ENCODE data around the gene VSIG1. TPM values are rescaled to one million over a fixed set of nuclear protein-coding genes. Genes with fewer than 3 reads are reported as not detected.

Gene VSIG1
- total RNA-seq (2014; rRNA removed; shearing (Covaris generic)) = not detected in 2 replicates

DNA sequence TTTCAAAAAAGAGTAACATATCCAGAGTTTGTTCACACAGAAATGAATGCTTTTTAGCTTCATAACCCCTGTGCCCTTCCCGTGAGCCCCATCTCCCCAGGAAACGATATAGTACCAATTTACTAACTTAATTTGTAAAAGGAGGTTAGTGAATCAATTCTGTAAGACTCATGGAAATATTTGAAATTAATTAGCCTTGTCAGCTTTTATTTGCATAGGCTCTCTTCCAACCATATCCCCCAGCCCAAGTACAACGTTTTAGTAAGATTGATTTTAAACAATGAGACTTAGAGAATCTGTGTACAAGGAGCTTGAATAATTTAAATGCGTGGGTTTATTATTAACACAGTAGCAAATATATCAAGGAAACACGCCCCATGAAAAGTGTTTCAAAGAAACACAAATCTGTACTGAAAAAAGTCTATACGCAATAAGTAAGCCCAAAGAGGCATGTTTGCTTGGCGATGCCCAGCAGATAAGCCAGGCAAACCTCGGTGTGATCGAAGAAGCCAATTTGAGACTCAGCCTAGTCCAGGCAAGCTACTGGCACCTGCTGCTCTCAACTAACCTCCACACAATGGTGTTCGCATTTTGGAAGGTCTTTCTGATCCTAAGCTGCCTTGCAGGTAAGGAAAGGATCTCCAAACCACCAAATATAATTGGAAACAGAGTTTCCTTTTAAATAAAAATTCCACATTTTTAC, at the start of gene VSIG1:
VSIG1 (plus strand) TSS at position 512 of the 703 bp plus-strand sequence; CDS start at position 578, 66 bp downstream.
- no peak for DNase-seq (ENCODE audit: low spot score)

DNA sequence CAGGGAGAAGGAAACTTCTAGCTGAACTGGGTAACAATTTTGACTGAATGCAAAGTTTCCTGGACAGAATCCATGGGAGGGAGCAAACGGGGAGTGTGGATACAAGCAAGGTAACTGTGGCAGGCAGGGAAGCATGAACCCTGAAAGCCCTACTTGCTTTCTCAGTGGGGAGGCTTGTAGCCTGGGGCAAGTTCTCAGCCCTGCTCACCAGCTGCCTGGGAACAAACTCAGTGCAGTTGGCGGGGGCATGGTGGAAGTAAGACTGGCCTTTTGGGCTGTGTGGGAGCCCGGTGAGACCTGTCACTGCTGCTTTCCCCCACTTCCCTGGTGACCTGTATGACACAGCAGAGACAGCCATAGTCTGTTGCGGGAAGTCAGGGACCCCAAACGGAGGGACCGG, 48.7 kb upstream of the VSIG1 start:
- no peak for DNase-seq (ENCODE audit: low spot score)

DNA sequence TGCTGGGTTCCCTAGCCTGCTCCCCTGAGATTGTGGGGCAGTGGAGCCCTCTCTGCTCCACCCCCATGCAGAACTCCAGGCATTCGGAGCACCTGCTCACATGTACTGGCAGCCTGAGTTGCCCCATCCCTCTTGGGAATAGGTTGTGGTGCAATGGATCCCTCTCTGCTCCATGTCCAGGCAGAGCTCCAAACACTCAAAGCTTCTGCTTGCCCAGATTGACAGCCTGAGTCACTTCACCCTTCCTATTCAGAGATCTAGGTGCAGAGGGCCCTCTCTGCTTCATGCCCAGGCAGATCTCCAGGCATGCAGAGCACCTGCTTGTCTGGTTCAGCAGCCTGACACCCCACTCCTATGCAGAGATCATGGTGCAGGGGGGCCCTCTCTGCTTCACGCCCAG, 44.1 kb upstream of the VSIG1 start:
- DNase-seq (ENCODE audit: low spot score) = no peak

GRCh38 chrX:108001218-108001814, 43.5 kb upstream of the VSIG1 start:
- peak; percentile 25 for DNase-seq (ENCODE audit: low spot score)

DNA sequence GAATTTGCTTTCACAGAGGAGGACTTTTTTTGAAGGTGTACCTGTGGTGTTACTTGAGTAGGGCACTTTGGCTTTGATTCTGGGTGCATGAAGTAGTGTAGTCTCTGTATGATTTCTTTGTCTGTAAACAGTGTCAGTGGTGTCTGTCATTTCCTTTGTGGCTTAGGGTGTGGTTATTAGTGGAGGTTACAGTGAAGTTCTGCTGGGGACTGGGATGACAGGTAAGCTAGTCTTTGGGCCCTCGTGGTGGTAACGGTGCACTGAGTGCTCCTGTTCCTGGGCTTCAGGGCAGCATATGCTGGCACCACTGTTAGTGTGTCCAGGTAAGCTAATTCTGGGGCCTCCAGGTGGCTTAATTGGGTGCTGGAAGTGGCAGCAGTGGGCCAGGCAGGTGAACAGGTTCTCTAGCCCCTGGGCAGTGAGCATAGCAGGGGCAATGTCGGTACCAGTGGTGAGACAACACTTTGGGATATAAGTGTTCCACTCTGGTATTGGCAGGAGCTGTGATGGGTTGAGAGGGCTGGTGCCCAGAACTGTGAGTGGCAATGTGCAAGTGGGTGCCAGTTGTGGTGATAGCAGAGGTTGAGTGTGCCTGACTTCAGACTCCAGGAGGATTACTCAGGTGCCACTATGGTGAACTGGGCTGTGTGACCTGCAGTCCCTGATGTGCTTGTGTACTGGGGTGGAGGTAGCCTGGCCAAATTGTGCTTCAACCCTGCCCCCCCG, 26.0 kb upstream of the VSIG1 start:
- DNase-seq (ENCODE audit: low spot score) = no peak

DNA sequence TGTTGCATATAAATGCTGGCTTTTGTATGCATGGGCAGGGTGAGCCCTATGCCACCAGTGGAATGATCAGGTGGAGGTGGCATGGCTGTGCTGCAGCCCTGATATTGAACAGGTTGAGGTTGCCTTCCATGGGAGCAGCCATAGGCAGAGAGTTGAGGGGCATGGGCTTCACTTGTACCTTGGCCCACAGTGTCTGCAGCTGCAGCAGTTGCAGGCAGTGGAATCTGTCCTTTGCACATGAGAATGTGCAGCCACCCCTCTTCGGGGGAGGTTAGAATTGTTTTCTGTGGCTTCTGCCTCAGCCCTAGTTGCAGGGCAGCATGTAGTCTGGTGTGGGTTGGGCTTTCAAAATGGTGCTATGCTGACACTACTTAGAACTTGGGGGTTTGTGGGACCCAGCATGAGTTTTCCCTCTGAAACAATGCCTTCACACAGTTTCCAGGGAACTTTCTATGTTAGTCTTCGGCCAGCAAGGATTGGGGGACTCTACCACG, 25.4 kb upstream of the VSIG1 start:
- no peak for DNase-seq (ENCODE audit: low spot score)

GRCh38 chrX:108020631-108021030, 24.2 kb upstream of the VSIG1 start:
- no peak for DNase-seq (ENCODE audit: low spot score)

DNA sequence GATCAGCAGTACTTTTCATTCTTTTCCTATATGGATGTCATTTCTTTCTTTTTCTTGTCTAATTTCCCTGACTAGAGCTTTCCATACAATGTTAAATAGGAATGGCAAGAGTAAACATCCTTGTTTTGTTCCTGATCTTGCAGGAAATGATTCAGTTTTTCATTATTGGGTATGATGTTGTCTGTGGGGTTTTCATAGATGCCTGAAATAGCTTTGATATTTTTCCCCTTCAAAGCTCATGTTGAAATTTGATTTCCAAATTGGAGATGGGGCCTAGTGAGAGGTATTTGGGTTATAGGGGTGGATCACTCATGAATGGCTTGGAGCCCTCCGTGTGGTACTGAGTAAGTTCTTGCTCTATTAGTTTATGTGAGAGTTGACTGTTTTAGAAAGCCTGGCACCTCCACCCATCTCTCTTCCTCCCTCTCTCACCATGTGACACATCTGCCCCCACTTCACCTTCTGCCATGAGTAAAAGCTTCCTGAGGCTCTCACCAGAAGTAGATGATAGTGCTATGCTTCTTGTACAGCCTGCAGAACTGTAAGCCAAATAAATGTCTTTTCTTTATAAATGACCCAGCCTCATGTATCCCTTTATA, 22.3 kb upstream of the VSIG1 start:
- DNase-seq (ENCODE audit: low spot score) = no peak

GRCh38 chrX:108025376-108025775, 19.5 kb upstream of the VSIG1 start:
- DNase-seq (ENCODE audit: low spot score) = no peak

GRCh38 chrX:108025954-108026600, 18.8 kb upstream of the VSIG1 start:
- DNase-seq (ENCODE audit: low spot score) = no peak

DNA sequence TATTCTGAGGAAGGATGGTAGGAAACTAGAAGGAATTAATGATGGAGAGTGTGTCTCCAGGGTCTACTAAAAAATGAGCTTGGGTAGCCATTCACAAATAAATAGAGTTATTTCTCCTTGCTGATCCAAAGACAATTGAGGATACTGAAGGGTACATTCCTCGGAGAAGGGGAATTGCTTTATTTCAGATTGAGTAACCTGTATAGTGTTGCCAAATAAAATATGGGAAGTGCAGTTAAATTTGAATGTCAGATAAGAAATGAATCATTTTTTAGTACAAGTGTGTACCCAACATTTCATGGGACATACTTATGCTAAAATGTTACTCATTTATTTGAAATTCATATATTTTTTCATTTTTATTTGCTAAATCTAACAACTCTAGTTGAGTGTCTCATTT, 16.0 kb upstream of the VSIG1 start:
- no peak for DNase-seq (ENCODE audit: low spot score)

DNA sequence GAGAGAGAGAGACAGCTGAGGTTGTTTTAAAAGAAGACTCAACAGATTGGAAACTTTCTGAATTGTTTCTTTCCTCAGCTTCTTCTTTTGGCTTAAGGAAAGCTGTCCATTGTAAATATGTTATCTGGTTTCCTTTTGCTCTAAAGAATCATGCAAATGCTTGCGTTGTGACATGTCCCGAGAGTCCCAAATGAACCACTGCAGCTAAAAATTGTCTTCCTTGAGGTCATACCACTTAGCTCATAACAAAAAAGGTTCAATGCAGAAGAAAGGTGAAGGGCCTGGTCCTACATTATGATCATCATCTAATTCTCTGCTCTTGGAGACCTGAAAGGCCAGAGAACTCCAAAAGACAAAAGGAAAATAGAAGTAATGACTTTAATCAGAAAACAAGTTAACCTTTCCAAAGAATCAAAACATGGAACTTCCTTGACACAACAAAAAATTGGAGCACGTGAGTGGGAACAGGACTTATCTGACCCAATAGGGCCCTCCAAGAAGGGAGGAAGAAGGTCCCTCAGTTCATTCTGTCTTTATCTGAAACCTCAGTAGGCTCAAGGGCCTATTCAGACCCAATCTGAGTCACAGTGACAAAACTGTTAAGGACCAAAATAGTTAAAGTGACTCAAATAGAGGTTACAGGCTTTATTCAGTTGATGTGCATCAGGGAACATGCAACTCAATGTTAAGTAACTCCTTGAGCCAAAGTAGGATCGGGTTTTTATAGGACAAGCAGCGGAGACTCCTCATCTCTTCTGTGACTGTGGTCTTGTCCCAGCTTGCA, 14.7 kb upstream of the VSIG1 start:
- DNase-seq (ENCODE audit: low spot score) = no peak

DNA sequence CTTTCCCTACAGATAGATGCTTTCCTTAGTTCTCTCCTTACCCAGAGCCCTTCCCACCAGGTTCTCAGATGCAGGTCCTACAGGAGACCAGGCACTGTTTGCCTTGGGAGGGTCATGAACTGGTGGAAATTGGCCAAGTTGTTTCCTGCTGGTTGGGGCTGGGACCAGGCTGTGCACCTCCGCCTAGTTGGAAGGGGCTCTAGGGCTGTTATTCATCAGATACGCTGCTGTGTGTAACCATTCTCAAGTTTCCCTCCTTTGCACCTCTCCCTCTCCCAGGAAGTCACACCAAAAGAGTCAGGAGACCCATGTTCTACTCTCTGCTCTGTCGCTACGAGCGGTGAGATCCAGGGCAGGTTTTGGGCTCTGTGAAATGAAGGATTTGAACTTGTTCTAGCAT, 11.9 kb upstream of the VSIG1 start:
- DNase-seq (ENCODE audit: low spot score) = no peak

GRCh38 chrX:108033890-108034289, 11.0 kb upstream of the VSIG1 start:
- DNase-seq (ENCODE audit: low spot score) = no peak

- DNase-seq (ENCODE audit: low spot score) = no peak
Observed at GRCh38 chrX:108034725-108035124, 10.1 kb upstream of the VSIG1 start.

GRCh38 chrX:108036298-108036973, 8.4 kb upstream of the VSIG1 start:
- peak; percentile 9 for DNase-seq (ENCODE audit: low spot score)

GRCh38 chrX:108049649-108050048, 4.8 kb downstream of the VSIG1 start:
- no peak for DNase-seq (ENCODE audit: low spot score)

DNA sequence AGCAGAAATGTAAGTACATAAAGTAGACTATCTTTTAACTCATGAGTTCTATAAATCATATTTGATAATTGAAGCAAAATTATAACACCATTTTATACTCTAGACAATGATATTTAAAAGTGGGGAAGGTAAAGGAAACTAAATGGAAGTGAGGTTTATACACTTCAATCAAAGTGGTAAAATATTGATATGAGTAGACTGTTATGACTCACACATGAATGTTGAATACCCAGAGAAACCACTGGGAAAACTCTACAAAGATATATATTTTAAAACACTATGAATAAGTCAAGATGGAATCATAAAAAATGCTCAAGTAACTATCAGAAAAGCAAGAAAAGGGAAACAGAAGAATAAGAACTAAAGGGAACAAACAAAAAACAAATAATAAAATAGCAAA, 8.4 kb downstream of the VSIG1 start:
- DNase-seq (ENCODE audit: low spot score) = no peak

- DNase-seq (ENCODE audit: low spot score) = no peak
Observed at GRCh38 chrX:108055546-108055945, 10.7 kb downstream of the VSIG1 start.

DNA sequence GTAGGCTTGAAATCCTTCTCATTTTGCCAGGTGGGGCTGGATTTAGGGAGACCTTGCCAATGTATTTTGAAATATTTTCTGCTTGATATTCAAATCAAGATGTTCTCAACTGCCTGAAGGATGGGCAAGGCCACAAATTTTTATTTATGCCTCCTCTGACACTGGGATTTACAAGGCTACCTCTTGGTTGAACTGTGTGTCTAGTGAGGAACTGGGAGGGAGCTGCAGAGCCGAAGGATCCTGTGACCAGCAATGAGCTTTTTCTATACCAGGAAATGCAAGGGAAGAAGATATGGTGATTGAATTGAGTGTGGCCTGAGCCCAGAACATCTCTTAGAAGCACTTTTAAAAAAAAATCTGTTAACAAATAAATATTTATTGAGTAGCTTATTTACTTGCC, 14.9 kb downstream of the VSIG1 start:
- no peak for DNase-seq (ENCODE audit: low spot score)

DNA sequence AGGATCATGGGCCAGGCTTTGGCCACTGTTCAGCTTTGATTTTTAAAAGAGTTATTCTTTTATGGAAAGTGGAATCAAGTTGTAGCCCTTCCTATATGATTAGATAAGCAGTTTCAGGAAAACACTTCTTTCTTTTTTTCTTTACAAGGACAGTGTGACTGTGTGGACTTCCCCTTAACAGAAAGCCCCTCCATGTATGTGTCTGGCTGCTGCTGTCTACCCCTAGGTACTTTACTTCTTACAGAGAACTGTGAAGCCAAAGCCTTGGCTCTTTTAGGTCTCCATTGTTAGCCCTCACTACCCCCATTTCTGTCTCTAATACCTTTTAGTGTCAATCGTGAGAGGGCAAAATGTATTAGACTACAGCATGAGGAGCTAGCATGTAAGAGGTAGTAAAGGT, 19.1 kb downstream of the VSIG1 start:
- DNase-seq (ENCODE audit: low spot score) = no peak
